Lower lobe of right lung (tissue), 2 donors: ENCODE data around the gene PARVG. TPM values are rescaled to one million over a fixed set of nuclear protein-coding genes. Genes with fewer than 3 reads are reported as not detected.

Experiments
- ATAC-seq, 2 donors: fragments of 200-7000 bp; cut with Tn5 transposase; one replicate each; pipeline ENCODE4 v1.9.1; 2020 to 2022; ENCODE audit warnings: mild to moderate bottlenecking in 2 of 2, moderate library complexity in 2 of 2
- DNase-seq: peaks from one replicate; pipeline ENCODE4 v3.0.0-alpha.2; 2020
- H3K27ac ChIP-seq: fragments of 200-600 bp; one replicate; pipeline ENCODE4 v1.8.0; 2022
- H3K27me3 ChIP-seq: fragments of 200-600 bp; one replicate; pipeline ENCODE4 v1.8.0; 2022; ENCODE audit warnings: low read depth
- H3K36me3 ChIP-seq: fragments of 200-600 bp; one replicate; pipeline ENCODE4 v1.8.0; 2022; ENCODE audit warnings: mild to moderate bottlenecking
- H3K4me1 ChIP-seq: fragments of 200-600 bp; one replicate; pipeline ENCODE4 v1.8.0; 2022
- H3K4me3 ChIP-seq: fragments of 200-600 bp; one replicate; pipeline ENCODE4 v1.8.0; 2022; ENCODE audit warnings: mild to moderate bottlenecking
- H3K9me3 ChIP-seq: fragments of 200-600 bp; one replicate; pipeline ENCODE4 v1.8.0; 2022
- CTCF ChIP-seq: fragments of 200-600 bp; IDR thresholded peaks from one replicate; pipeline ENCODE4 v1.8.0; 2022; ENCODE audit warnings: antibody characterized with exemption, mild to moderate bottlenecking
- intact Hi-C: fragments of 100-400 bp; cut with DNase I; formaldehyde crosslinking; loops from one replicate; pipeline ENCODE4 v1.11.0; 2022
- total RNA-seq: library from RNA; stranded (reverse); fragmentation: NEBNext Ultra II Directional; extraction: Animal tissue kit (Norgen Biotek cat#: 25700); gene quantifications from one replicate; pipeline ENCODE4 v1.2.1, GENCODE V29; 2021
- donor health status: DM: no; HTN: yes; CAD: no; lungs with severe emphysema.

The PARVG gene
- total RNA-seq, 1 donor from 2014 or later: 96.2 TPM

GRCh38 chr22:44171561-44171960 is 9.2 kb upstream of the PARVG start:
- Histone ChIP-seq H3K9me3 (no peaks in the 10 kb centered on the region), H3K4me1 (no peaks in the 10 kb centered on the region), H3K27me3 (no peaks in the 10 kb centered on the region), H3K27ac (peak overlapping the region; percentile 69), H3K4me3 (no peak overlapping the region), H3K36me3 (peaks cover 18% of the 10 kb centered on the region)
- TF ChIP-seq CTCF: no peak
- no peak for DNase-seq
- intact Hi-C loops: no loop called here
- peak; percentile 49 to 59 for ATAC-seq

- no peak for TF ChIP-seq CTCF
- H3K9me3 ChIP-seq: no peaks in the 10 kb centered on the region
- H3K27me3 ChIP-seq: no peaks in the 10 kb centered on the region
- intact Hi-C loops: no loop called here
- peak overlapping the region; percentile 17 for H3K4me3 ChIP-seq
- DNase-seq (peak; percentile 92), ATAC-seq (peak; percentile 87 to 93)
- peak overlapping the region; percentile 69 for H3K27ac ChIP-seq
- no peaks in the 10 kb centered on the region for H3K4me1 ChIP-seq
- H3K36me3 ChIP-seq: peaks cover 17% of the 10 kb centered on the region
Observed at GRCh38 chr22:44172370-44173108, 8.2 kb upstream of the PARVG start.

- H3K36me3 ChIP-seq: peaks cover 10% of the 10 kb centered on the region
- peak overlapping the region; percentile 69 for H3K27ac ChIP-seq
- peak overlapping the region; percentile 17 for H3K4me3 ChIP-seq
- H3K9me3 ChIP-seq: no peaks in the 10 kb centered on the region
- no peaks in the 10 kb centered on the region for H3K4me1 ChIP-seq
- no peak for ATAC-seq
- DNase-seq: no peak
- intact Hi-C loops: no loop called here
- TF ChIP-seq CTCF: no peak
- no peaks in the 10 kb centered on the region for H3K27me3 ChIP-seq
Observed at GRCh38 chr22:44173154-44173553, 7.6 kb upstream of the PARVG start.

GRCh38 chr22:44175676-44176075 is 5.0 kb upstream of the PARVG start:
- Histone ChIP-seq H3K4me1 (no peaks in the 10 kb centered on the region), H3K27ac (no peak overlapping the region), H3K9me3 (no peaks in the 10 kb centered on the region), H3K36me3 (no peaks in the 10 kb centered on the region), H3K27me3 (no peaks in the 10 kb centered on the region), H3K4me3 (no peak overlapping the region)
- intact Hi-C loops: no loop called here
- no peak for TF ChIP-seq CTCF
- ATAC-seq: no peak
- no peak for DNase-seq

- intact Hi-C loops: no loop called here
- DNase-seq (no peak), ATAC-seq (no peak)
- no peaks in the 10 kb centered on the region for H3K9me3 ChIP-seq
- TF ChIP-seq CTCF: no peak
- no peak overlapping the region for H3K4me3 ChIP-seq
- peaks cover 15% of the 10 kb centered on the region for H3K27me3 ChIP-seq
- H3K27ac ChIP-seq: no peak overlapping the region
- no peaks in the 10 kb centered on the region for H3K36me3 ChIP-seq
- peaks cover 4% of the 10 kb centered on the region for H3K4me1 ChIP-seq
Observed at GRCh38 chr22:44179196-44179988, 1.3 kb upstream of the PARVG start.
